IPS-15b (cell line): Measurements from ENCODE around the gene KCNIP4.

Experiments used
- H3K27me3 ChIP-seq: one replicate; pipeline ENCODE4 v1.6.1; 2013; ENCODE audit warnings: low read length; ENCODE audit not compliant: control insufficient read depth, insufficient read depth
- H3K36me3 ChIP-seq: one replicate; pipeline ENCODE4 v1.6.1; 2013; ENCODE audit warnings: low read length; ENCODE audit not compliant: control insufficient read depth, insufficient read depth
- H3K4me1 ChIP-seq: one replicate; pipeline ENCODE4 v1.6.1; 2013; ENCODE audit warnings: mild to moderate bottlenecking, low read length; ENCODE audit not compliant: control insufficient read depth, insufficient read depth
- H3K4me3 ChIP-seq: one replicate; pipeline ENCODE4 v1.5.1; 2013; ENCODE audit warnings: low read depth, low read length
- H3K9ac ChIP-seq: one replicate; pipeline ENCODE4 v1.6.1; 2013; ENCODE audit warnings: low read depth, mild to moderate bottlenecking, low read length
- H3K9me3 ChIP-seq: one replicate; pipeline ENCODE4 v1.6.1; 2013; ENCODE audit warnings: mild to moderate bottlenecking, low read length; ENCODE audit not compliant: control insufficient read depth, insufficient read depth

KCNIP4 gene

DNA sequence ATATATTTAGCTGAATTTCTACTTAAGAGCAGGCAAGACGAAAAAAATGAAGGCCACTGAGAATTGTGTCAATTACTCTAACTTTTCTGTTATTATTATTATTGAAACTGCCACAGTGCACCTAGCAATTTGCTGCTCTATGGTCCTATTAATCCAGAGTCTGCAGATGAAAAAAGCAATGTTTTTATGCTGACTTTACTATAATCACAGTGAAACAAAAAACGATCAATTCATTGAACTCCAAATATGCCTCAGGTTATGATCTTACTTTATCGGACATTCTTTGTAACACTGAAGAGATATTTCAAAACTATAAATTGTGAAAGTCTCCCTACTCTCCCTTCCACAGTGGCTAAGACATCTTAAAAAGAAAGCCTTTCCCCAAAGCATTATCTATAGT lies 474.4 kb downstream of the KCNIP4 start:
- Histone ChIP-seq H3K27me3 (no peaks in the 10 kb centered on the region), H3K36me3 (no peaks in the 10 kb centered on the region), H3K9me3 (no peaks in the 10 kb centered on the region), H3K4me1 (no peaks in the 10 kb centered on the region), H3K9ac (no peak overlapping the region), H3K4me3 (no peak overlapping the region)

- Histone ChIP-seq H3K36me3 (no peaks in the 10 kb centered on the region), H3K4me3 (no peak overlapping the region), H3K9me3 (no peaks in the 10 kb centered on the region), H3K4me1 (no peaks in the 10 kb centered on the region), H3K9ac (no peak overlapping the region), H3K27me3 (no peaks in the 10 kb centered on the region)
Measured at GRCh38 chr4:21470535-21470934, 478.0 kb downstream of the KCNIP4 start.

GRCh38 chr4:21469438-21470300 lies 478.9 kb downstream of the KCNIP4 start:
- Histone ChIP-seq H3K9me3 (no peaks in the 10 kb centered on the region), H3K36me3 (no peaks in the 10 kb centered on the region), H3K4me3 (no peak overlapping the region), H3K9ac (no peak overlapping the region), H3K4me1 (no peaks in the 10 kb centered on the region), H3K27me3 (no peaks in the 10 kb centered on the region)

GRCh38 chr4:21467551-21467950 lies 481.0 kb downstream of the KCNIP4 start:
- H3K27me3 ChIP-seq, result no peaks in the 10 kb centered on the region

DNA sequence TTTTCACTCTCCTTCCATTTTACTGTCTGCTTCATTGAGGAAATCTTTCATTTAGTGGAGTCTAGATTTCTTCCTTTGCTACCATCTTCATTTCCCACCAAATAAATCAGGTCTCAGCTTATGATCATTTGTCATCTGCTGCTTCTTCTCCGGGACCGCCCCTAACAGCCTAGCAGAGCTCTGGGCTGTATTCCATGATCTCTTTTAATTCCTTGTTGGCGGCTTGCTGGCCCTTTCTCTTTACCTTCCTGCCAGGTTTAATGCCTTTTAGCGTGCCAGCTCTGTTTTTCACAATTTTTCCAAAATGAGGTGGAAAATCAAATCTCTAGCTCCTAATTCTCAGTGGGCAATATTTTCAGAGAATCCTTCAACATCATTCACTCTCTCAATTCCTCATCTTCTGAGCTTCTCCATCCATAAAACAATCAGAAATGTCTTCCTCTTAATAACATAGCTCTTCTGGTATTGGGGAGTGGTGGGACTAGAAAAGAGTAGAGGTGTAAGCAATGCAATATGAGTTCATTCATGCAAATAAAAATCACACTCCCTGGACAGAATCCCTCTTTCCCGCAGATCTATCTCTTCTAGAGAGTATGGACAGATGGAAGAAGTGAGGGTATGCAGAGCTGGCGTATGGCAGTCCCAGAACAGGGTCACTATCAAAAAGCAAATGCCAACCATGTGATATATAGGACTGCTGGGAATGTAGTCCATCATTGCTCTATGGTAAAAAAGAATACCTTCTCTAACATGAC lies 491.3 kb downstream of the KCNIP4 start:
- Histone ChIP-seq H3K27me3 (no peaks in the 10 kb centered on the region), H3K36me3 (no peaks in the 10 kb centered on the region), H3K4me1 (no peaks in the 10 kb centered on the region), H3K9ac (no peak overlapping the region), H3K9me3 (no peaks in the 10 kb centered on the region), H3K4me3 (no peak overlapping the region)

More at GRCh38 chr4:21467551-21467950, 481.0 kb downstream of the KCNIP4 start:
- Histone ChIP-seq H3K36me3 (no peaks in the 10 kb centered on the region), H3K4me1 (no peaks in the 10 kb centered on the region), H3K9ac (no peak overlapping the region), H3K9me3 (no peaks in the 10 kb centered on the region), H3K4me3 (no peak overlapping the region)

DNA sequence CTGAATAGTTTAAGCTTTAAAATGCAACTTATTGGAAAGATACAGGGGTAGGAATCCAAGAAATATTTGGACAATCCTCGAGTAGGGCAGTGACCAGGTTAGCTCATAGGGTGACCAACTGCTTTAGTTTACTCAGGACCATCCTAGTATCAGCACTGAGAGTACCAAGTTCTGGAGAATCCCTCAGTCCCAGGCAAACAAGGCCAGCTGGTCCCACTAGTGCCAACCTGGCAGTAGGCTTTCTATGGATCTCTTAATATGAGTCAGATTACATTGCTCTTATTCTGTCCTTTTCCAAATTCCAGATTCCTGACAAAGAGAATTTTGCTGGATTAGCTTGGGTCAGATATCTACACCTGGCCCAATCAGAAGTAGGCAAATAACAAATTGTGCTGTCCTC lies 493.7 kb downstream of the KCNIP4 start:
- Histone ChIP-seq H3K9ac (no peak overlapping the region), H3K27me3 (no peaks in the 10 kb centered on the region), H3K9me3 (no peaks in the 10 kb centered on the region), H3K36me3 (no peaks in the 10 kb centered on the region), H3K4me3 (no peak overlapping the region), H3K4me1 (no peaks in the 10 kb centered on the region)

DNA sequence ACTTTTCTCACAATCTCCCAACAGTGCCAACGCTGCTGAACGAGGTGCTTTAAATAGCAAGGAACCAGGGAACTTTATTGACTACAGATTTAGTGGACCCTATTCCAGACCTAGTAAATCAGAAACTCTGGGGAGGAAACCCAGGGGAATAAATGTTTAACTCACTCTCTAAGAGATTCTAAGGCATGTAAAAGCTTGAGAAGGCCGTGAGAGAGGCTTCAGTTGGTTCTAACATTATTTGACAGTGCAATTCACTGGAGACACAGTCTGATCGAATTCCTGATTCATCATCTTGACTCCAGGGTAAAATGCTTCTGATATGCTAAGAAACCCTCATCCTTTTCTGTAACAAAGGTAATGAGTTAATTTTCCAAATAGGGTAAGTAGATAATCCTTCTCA lies 494.4 kb downstream of the KCNIP4 start:
- no peaks in the 10 kb centered on the region for H3K36me3 ChIP-seq
- H3K4me1 ChIP-seq, result no peaks in the 10 kb centered on the region
- no peaks in the 10 kb centered on the region for H3K27me3 ChIP-seq
- no peak overlapping the region for H3K4me3 ChIP-seq
- no peaks in the 10 kb centered on the region for H3K9me3 ChIP-seq
- no peak overlapping the region for H3K9ac ChIP-seq

- H3K36me3 ChIP-seq, result no peaks in the 10 kb centered on the region
- H3K9ac ChIP-seq, result no peak overlapping the region
Measured at GRCh38 chr4:21452931-21453330, 495.6 kb downstream of the KCNIP4 start.

DNA sequence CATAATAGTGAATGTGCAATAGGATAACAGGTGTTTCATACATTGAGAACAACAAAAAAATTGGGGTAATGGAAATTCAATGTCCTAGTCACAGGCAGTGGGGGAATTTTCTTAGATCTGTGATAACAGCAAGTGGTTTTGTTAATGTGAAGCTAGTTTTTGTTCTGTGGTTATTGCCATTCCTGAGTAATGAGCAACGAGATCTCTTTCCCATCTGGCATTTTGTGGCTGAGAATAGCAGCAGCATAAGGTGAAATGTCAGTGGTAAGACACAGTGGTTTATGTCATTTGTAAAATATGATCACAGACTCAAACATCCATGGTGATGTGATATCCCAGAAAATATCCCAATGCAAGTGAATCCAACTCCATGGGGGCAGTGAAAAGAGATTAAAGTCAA lies 497.5 kb downstream of the KCNIP4 start:
- Histone ChIP-seq H3K9me3 (no peaks in the 10 kb centered on the region), H3K9ac (no peak overlapping the region)

More at GRCh38 chr4:21452931-21453330, 495.6 kb downstream of the KCNIP4 start:
- no peaks in the 10 kb centered on the region for H3K9me3 ChIP-seq
- no peaks in the 10 kb centered on the region for H3K27me3 ChIP-seq
- no peaks in the 10 kb centered on the region for H3K4me1 ChIP-seq
- no peak overlapping the region for H3K4me3 ChIP-seq

DNA sequence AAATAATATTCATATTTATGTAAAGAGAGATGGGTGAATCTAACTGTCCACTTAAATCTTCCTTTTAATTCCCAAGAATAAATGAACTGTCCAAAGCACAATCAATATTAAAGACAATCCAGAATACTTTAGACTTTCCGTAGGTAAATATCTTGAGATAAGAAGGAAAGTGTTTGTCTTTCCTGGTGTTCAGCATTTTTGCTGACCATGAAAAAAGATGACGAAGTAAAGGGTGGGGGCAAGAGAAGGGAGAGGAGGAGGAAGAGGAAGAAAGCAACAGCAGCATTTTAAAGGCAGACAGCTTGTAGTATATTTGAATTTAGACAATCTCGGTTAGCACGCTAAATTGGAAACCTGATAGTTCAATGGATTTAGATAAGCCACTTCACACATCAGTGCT lies 498.2 kb downstream of the KCNIP4 start:
- Histone ChIP-seq H3K27me3 (no peaks in the 10 kb centered on the region), H3K36me3 (no peaks in the 10 kb centered on the region), H3K9ac (no peak overlapping the region), H3K9me3 (no peaks in the 10 kb centered on the region), H3K4me1 (no peaks in the 10 kb centered on the region), H3K4me3 (no peak overlapping the region)

More for the DNA sequence above, 497.5 kb downstream of the KCNIP4 start:
- no peaks in the 10 kb centered on the region for H3K36me3 ChIP-seq
- H3K4me3 ChIP-seq, result no peak overlapping the region
- H3K27me3 ChIP-seq, result no peaks in the 10 kb centered on the region
- no peaks in the 10 kb centered on the region for H3K4me1 ChIP-seq

GRCh38 chr4:21447301-21448054 lies 501.1 kb downstream of the KCNIP4 start:
- no peaks in the 10 kb centered on the region for H3K36me3 ChIP-seq

More at GRCh38 chr4:21447301-21448054, 501.1 kb downstream of the KCNIP4 start:
- Histone ChIP-seq H3K27me3 (no peaks in the 10 kb centered on the region), H3K4me1 (no peaks in the 10 kb centered on the region), H3K9ac (no peak overlapping the region), H3K4me3 (no peak overlapping the region), H3K9me3 (no peaks in the 10 kb centered on the region)
